ENCODE data around the gene DAPP1. TPM values are rescaled to one million over a fixed set of nuclear protein-coding genes. Genes with fewer than 3 reads are reported as not detected.
A peak's percentile ranks its signal among the peaks of the same experiment; 100 is the strongest.

Gene DAPP1
- total and polyA plus RNA-seq, 2 experiments from 2014 or later: not detected

DNA sequence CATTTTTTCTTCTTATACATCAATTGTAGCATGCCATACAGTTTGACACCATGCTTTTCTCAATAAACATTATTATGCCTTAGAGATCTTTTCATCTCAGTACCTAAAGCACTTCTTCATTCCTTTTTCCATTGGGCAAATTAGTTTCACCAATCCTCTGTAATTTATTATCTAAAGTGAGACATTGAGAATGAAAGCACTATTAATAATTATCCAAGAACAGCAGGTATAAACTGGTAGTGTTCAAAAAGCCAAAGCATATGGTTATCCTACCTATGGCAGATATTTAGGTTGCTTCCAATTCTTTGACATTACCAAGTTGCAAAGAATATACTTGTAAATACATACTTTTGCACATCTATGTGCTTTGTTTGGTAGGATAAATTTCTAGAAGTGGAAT lies 62.0 kb downstream of the DAPP1 start:
- no peak for DNase-seq
- Histone ChIP-seq H3K79me2 (ENCODE audit: insufficient read depth) (no peaks in the 10 kb centered on the region), H3K9me3 (ENCODE audit: low read depth) (no peaks in the 10 kb centered on the region), H3K4me3 (no peak overlapping the region), H4K20me1 (ENCODE audit: insufficient read depth) (no peaks in the 10 kb centered on the region), H2AFZ (no peak overlapping the region), H3F3A (ENCODE audit: insufficient read depth) (no peaks in the 10 kb centered on the region), H3K36me3 (ENCODE audit: low read depth) (peaks cover 49% of the 10 kb centered on the region), H3K9ac (no peak overlapping the region), H3K9me2 (ENCODE audit: insufficient read depth) (no peaks in the 10 kb centered on the region), H3K27ac (no peak overlapping the region), H3K4me1 (ENCODE audit: insufficient read depth) (no peaks in the 10 kb centered on the region), H3K4me2 (ENCODE audit: unreplicated experiment) (no peak overlapping the region), H3K27me3 (replicated peaks; ENCODE audit: insufficient read depth) (no peaks in the 10 kb centered on the region)
- no peak for TF ChIP-seq EZH2phosphoT487 (IDR thresholded peaks at IDR 0.05; ENCODE audit: insufficient read depth, low read depth)
- TF ChIP-seq EZH2 (IDR thresholded peaks at IDR 0.05; ENCODE audit: insufficient read depth, poor library complexity, severe bottlenecking): no peak
- in situ Hi-C loops (cut with MboI): no loop called here

DNA sequence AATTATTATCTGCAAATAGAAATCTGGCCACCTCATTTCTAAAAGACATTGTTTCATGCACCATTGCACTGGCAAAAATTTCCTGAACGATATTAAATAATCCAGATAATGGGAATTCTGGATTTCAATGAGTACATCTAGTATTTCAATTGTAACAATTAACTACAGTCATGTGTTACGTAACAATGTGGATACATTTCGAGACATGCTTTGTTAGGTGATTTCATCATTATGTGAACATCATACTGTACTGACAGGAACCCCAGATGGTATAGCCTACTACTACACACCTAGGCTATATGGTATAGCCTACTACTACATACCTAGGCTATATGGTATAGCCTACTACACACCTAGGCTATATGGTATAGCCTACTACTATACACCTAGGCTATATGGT lies 62.8 kb downstream of the DAPP1 start:
- Histone ChIP-seq H3K4me1 (ENCODE audit: insufficient read depth) (no peaks in the 10 kb centered on the region), H3K79me2 (ENCODE audit: insufficient read depth) (peaks cover 1% of the 10 kb centered on the region; the same call in 1 of the 2 replicates), H3K9me3 (ENCODE audit: low read depth) (no peaks in the 10 kb centered on the region), H3K4me2 (ENCODE audit: unreplicated experiment) (no peak overlapping the region), H3K27ac (no peak overlapping the region), H3K9me2 (ENCODE audit: insufficient read depth) (no peaks in the 10 kb centered on the region), H3K27me3 (replicated peaks; ENCODE audit: insufficient read depth) (no peaks in the 10 kb centered on the region), H3K9ac (no peak overlapping the region), H3K4me3 (no peak overlapping the region), H3F3A (ENCODE audit: insufficient read depth) (no peaks in the 10 kb centered on the region), H3K36me3 (ENCODE audit: low read depth) (peaks cover 57% of the 10 kb centered on the region), H2AFZ (no peak overlapping the region), H4K20me1 (ENCODE audit: insufficient read depth) (no peaks in the 10 kb centered on the region)
- TF ChIP-seq EZH2 (IDR thresholded peaks at IDR 0.05; ENCODE audit: insufficient read depth, poor library complexity, severe bottlenecking) (no peak), EZH2phosphoT487 (IDR thresholded peaks at IDR 0.05; ENCODE audit: insufficient read depth, low read depth) (no peak)
- no peak for DNase-seq
- in situ Hi-C loops (cut with MboI): no loop called here
- 97 to 98% methylated on average over 3 of the region's 3 CpGs for WGBS, 2 experiments (ENCODE audit: low coverage in 1 of 2, low lambda C conversion rate in 2 of 2, missing lambda C conversion rate in 2 of 2)

DNA sequence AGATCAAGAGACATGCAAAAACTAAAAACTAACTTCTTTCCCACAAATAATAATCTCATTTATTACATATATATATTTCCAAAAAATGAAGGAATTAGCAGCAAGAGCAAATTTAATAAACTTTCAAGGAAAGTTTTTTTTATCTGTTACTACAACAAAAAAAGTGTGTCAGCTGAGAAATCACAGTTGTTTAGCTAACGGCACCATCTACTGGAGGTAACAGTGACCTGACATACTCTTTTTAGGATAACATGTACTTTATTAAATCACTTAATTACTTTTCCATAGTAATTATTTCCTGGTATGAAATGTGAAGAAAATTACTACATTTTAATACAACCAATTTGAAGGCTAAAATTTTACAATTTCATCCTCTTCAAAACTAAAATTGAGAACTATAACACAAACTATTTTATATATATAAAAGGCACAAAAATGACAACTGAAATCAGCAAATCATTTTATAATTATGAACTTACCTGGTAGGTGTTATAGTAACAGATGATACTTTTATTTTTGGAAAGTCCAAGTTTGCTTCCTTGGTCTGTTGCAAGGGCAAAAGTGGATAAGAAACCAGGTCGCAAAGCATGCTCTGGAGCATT lies 68.5 kb downstream of the DAPP1 start:
- H3K4me3 ChIP-seq: no peak overlapping the region
- WGBS, 2 experiments (ENCODE audit: low coverage in 1 of 2, low lambda C conversion rate in 2 of 2, missing lambda C conversion rate in 2 of 2): 78 to 79% methylated on average over 2 of the region's 2 CpGs
- H3K79me2 ChIP-seq (ENCODE audit: insufficient read depth): peaks cover 52% of the 10 kb centered on the region
- no peak overlapping the region for H3K27ac ChIP-seq
- H2AFZ ChIP-seq: no peak overlapping the region
- TF ChIP-seq EZH2phosphoT487 (IDR thresholded peaks at IDR 0.05; ENCODE audit: insufficient read depth, low read depth) (no peak), EZH2 (IDR thresholded peaks at IDR 0.05; ENCODE audit: insufficient read depth, poor library complexity, severe bottlenecking) (no peak)
- H3K9ac ChIP-seq: no peak overlapping the region
- DNase-seq: peak; percentile 61
- H3K9me2 ChIP-seq (ENCODE audit: insufficient read depth): no peaks in the 10 kb centered on the region
- peaks cover 72% of the 10 kb centered on the region for H3K36me3 ChIP-seq (ENCODE audit: low read depth)
- H3K9me3 ChIP-seq (ENCODE audit: low read depth): no peaks in the 10 kb centered on the region
- no peak overlapping the region for H3K4me2 ChIP-seq (ENCODE audit: unreplicated experiment)
- H3F3A ChIP-seq (ENCODE audit: insufficient read depth): no peaks in the 10 kb centered on the region; the same call in 1 of the 2 replicates
- in situ Hi-C loops (cut with MboI): no loop called here
- no peaks in the 10 kb centered on the region for H4K20me1 ChIP-seq (ENCODE audit: insufficient read depth)
- H3K27me3 ChIP-seq (replicated peaks; ENCODE audit: insufficient read depth): no peaks in the 10 kb centered on the region
- peaks cover 17% of the 10 kb centered on the region for H3K4me1 ChIP-seq (ENCODE audit: insufficient read depth)

DNA sequence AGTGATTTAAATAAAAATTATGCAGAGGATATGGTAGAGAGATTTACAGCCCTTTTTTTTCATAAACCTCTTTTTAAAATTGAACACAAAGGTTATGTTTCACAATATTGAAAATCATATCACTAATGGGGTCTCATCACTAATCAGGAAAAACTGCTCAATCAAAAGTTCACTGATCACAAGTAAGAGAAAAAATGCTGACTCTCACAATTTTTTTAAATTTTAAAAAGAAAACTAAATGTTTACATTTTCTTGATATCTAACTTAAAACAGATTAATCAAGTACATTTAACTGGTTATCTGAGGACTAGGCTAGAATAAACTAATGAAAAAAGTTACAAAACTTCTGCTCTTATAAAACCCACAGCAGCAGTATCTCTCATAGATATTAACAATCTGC lies 69.1 kb downstream of the DAPP1 start:
- TF ChIP-seq EZH2phosphoT487 (IDR thresholded peaks at IDR 0.05; ENCODE audit: insufficient read depth, low read depth) (no peak), EZH2 (IDR thresholded peaks at IDR 0.05; ENCODE audit: insufficient read depth, poor library complexity, severe bottlenecking) (no peak)
- Histone ChIP-seq H2AFZ (no peak overlapping the region), H3K4me3 (no peak overlapping the region), H3K9ac (no peak overlapping the region), H3K9me2 (ENCODE audit: insufficient read depth) (no peaks in the 10 kb centered on the region), H3K27ac (no peak overlapping the region), H3K36me3 (ENCODE audit: low read depth) (peaks cover 66% of the 10 kb centered on the region), H3K79me2 (ENCODE audit: insufficient read depth) (peaks cover 58% of the 10 kb centered on the region), H3K4me1 (ENCODE audit: insufficient read depth) (peaks cover 21% of the 10 kb centered on the region), H3F3A (ENCODE audit: insufficient read depth) (no peaks in the 10 kb centered on the region; the same call in 1 of the 2 replicates), H3K4me2 (ENCODE audit: unreplicated experiment) (no peak overlapping the region), H3K27me3 (replicated peaks; ENCODE audit: insufficient read depth) (no peaks in the 10 kb centered on the region), H3K9me3 (ENCODE audit: low read depth) (no peaks in the 10 kb centered on the region), H4K20me1 (ENCODE audit: insufficient read depth) (no peaks in the 10 kb centered on the region)
- in situ Hi-C loops (cut with MboI): no loop called here
- DNase-seq: no peak

DNA sequence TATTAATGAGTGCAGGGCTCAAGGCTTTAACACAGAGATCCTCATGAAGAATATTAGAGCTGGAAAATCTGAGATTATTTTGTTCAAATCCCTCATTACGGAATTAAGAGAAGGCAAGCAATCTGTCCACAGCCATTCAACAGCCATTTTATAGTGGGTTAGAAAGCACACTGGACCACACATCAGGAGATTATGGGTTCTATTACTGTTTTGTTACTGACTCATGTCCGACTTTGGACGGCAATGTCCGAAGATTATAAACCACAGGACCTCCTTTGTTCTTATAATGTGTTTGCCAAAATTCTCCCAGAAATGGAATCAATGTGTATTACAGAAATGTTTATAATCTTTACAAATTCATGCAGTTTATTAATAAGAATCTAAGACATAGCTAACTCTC lies 69.5 kb downstream of the DAPP1 start:
- peaks cover 63% of the 10 kb centered on the region for H3K36me3 ChIP-seq (ENCODE audit: low read depth)
- H4K20me1 ChIP-seq (ENCODE audit: insufficient read depth): no peaks in the 10 kb centered on the region
- H3K27me3 ChIP-seq (replicated peaks; ENCODE audit: insufficient read depth): no peaks in the 10 kb centered on the region
- TF ChIP-seq EZH2phosphoT487 (IDR thresholded peaks at IDR 0.05; ENCODE audit: insufficient read depth, low read depth): no peak
- TF ChIP-seq EZH2 (IDR thresholded peaks at IDR 0.05; ENCODE audit: insufficient read depth, poor library complexity, severe bottlenecking): no peak
- H3F3A ChIP-seq (ENCODE audit: insufficient read depth): no peaks in the 10 kb centered on the region; the same call in 1 of the 2 replicates
- no peak overlapping the region for H3K4me2 ChIP-seq (ENCODE audit: unreplicated experiment)
- no peak overlapping the region for H3K9ac ChIP-seq
- no peak overlapping the region for H3K27ac ChIP-seq
- no peak overlapping the region for H2AFZ ChIP-seq
- peak; percentile 35 for DNase-seq
- 64 to 65% methylated on average over 4 of the region's 4 CpGs for WGBS, 2 experiments (ENCODE audit: low coverage in 1 of 2, low lambda C conversion rate in 2 of 2, missing lambda C conversion rate in 2 of 2)
- in situ Hi-C loops (cut with MboI): no loop called here
- no peaks in the 10 kb centered on the region for H3K9me3 ChIP-seq (ENCODE audit: low read depth)
- H3K4me3 ChIP-seq: no peak overlapping the region
- H3K4me1 ChIP-seq (ENCODE audit: insufficient read depth): peaks cover 21% of the 10 kb centered on the region
- H3K79me2 ChIP-seq (ENCODE audit: insufficient read depth): peaks cover 62% of the 10 kb centered on the region
- no peaks in the 10 kb centered on the region for H3K9me2 ChIP-seq (ENCODE audit: insufficient read depth)

All from GM23248 (cell line).